Activated naive CD8-positive, alpha-beta T cell (primary cell): ENCODE results near the gene EPHA6.
"Not testable (repeated sequence)": the region's sequence is repeated elsewhere in the genome, so short reads cannot be mapped to it uniquely, and the experiment has no call there.

Source experiments
- H3K27ac Mint-ChIP-seq: one replicate; pipeline ENCODE4 v1.8.0; 2021; ENCODE audit warnings: mixed read lengths
- H3K27me3 Mint-ChIP-seq: one replicate; pipeline ENCODE4 v1.8.0; 2021; ENCODE audit warnings: mixed read lengths
- H3K36me3 Mint-ChIP-seq: one replicate; pipeline ENCODE4 v1.8.0; 2021; ENCODE audit warnings: mixed read lengths
- H3K4me1 Mint-ChIP-seq: one replicate; pipeline ENCODE4 v1.8.0; 2021; ENCODE audit warnings: low read depth, mixed read lengths
- H3K4me3 Mint-ChIP-seq: one replicate; pipeline ENCODE4 v1.8.0; 2021; ENCODE audit warnings: mild to moderate bottlenecking, mixed read lengths
- H3K9me3 Mint-ChIP-seq: one replicate; pipeline ENCODE4 v1.8.0; 2021; ENCODE audit warnings: low read depth, mixed read lengths

Gene EPHA6

GRCh38 chr3:97235611-97236315, 421.4 kb downstream of the EPHA6 start:
- H3K27me3 Mint-ChIP-seq, result no peaks in the 10 kb centered on the region
- H3K4me3 Mint-ChIP-seq, result no peak overlapping the region
- H3K4me1 Mint-ChIP-seq, result no peaks in the 10 kb centered on the region
- peaks cover 10% of the 10 kb centered on the region for H3K9me3 Mint-ChIP-seq
- no peak overlapping the region for H3K27ac Mint-ChIP-seq
- no peaks in the 10 kb centered on the region for H3K36me3 Mint-ChIP-seq

GRCh38 chr3:97241417-97241816, 427.0 kb downstream of the EPHA6 start:
- H3K9me3 Mint-ChIP-seq, result no peaks in the 10 kb centered on the region

GRCh38 chr3:97245201-97245910, 431.0 kb downstream of the EPHA6 start:
- no peaks in the 10 kb centered on the region for H3K4me1 Mint-ChIP-seq
- H3K4me3 Mint-ChIP-seq, result no peak overlapping the region
- no peak overlapping the region for H3K27ac Mint-ChIP-seq
- no peaks in the 10 kb centered on the region for H3K36me3 Mint-ChIP-seq
- no peaks in the 10 kb centered on the region for H3K27me3 Mint-ChIP-seq
- H3K9me3 Mint-ChIP-seq, result no peaks in the 10 kb centered on the region

More at GRCh38 chr3:97241417-97241816, 427.0 kb downstream of the EPHA6 start:
- Mint-ChIP-seq H3K27me3 (no peaks in the 10 kb centered on the region), H3K4me3 (no peak overlapping the region), H3K4me1 (no peaks in the 10 kb centered on the region), H3K36me3 (no peaks in the 10 kb centered on the region), H3K27ac (no peak overlapping the region)

- H3K9me3 Mint-ChIP-seq, result no peaks in the 10 kb centered on the region
- H3K27me3 Mint-ChIP-seq, result no peaks in the 10 kb centered on the region
- H3K27ac Mint-ChIP-seq, result no peak overlapping the region
- H3K4me3 Mint-ChIP-seq, result no peak overlapping the region
- H3K36me3 Mint-ChIP-seq, result no peaks in the 10 kb centered on the region
- H3K4me1 Mint-ChIP-seq, result no peaks in the 10 kb centered on the region
Measured at GRCh38 chr3:97256060-97256459, 441.7 kb downstream of the EPHA6 start.

GRCh38 chr3:97257942-97258697, 443.7 kb downstream of the EPHA6 start:
- Mint-ChIP-seq H3K4me3 (no peak overlapping the region), H3K27me3 (no peaks in the 10 kb centered on the region), H3K36me3 (no peaks in the 10 kb centered on the region), H3K9me3 (no peaks in the 10 kb centered on the region), H3K4me1 (no peaks in the 10 kb centered on the region), H3K27ac (no peak overlapping the region)

- H3K36me3 Mint-ChIP-seq, result no peaks in the 10 kb centered on the region
- no peaks in the 10 kb centered on the region for H3K4me1 Mint-ChIP-seq
- no peak overlapping the region for H3K4me3 Mint-ChIP-seq
- H3K27me3 Mint-ChIP-seq, result no peaks in the 10 kb centered on the region
- no peaks in the 10 kb centered on the region for H3K9me3 Mint-ChIP-seq
- H3K27ac Mint-ChIP-seq, result no peak overlapping the region
Measured at GRCh38 chr3:97259263-97259662, 444.9 kb downstream of the EPHA6 start.

- no peak overlapping the region for H3K4me3 Mint-ChIP-seq
- no peak overlapping the region for H3K27ac Mint-ChIP-seq
- no peaks in the 10 kb centered on the region for H3K27me3 Mint-ChIP-seq
- no peaks in the 10 kb centered on the region for H3K9me3 Mint-ChIP-seq
- H3K4me1 Mint-ChIP-seq, result no peaks in the 10 kb centered on the region
- no peaks in the 10 kb centered on the region for H3K36me3 Mint-ChIP-seq
Measured at GRCh38 chr3:97264180-97264579, 449.8 kb downstream of the EPHA6 start.

- Mint-ChIP-seq H3K4me1 (no peaks in the 10 kb centered on the region), H3K27ac (no peak overlapping the region), H3K4me3 (no peak overlapping the region), H3K27me3 (no peaks in the 10 kb centered on the region), H3K36me3 (no peaks in the 10 kb centered on the region), H3K9me3 (no peaks in the 10 kb centered on the region)
Measured at GRCh38 chr3:97265237-97266005, 451.0 kb downstream of the EPHA6 start.

- Mint-ChIP-seq H3K4me3 (no peak overlapping the region), H3K4me1 (no peaks in the 10 kb centered on the region), H3K9me3 (no peaks in the 10 kb centered on the region), H3K27ac (no peak overlapping the region), H3K36me3 (no peaks in the 10 kb centered on the region), H3K27me3 (peaks cover 1% of the 10 kb centered on the region)
Measured at GRCh38 chr3:97269202-97269601, 454.8 kb downstream of the EPHA6 start.

GRCh38 chr3:97276879-97277550, 462.6 kb downstream of the EPHA6 start:
- H3K27me3 Mint-ChIP-seq, H3K36me3 Mint-ChIP-seq, H3K4me3 Mint-ChIP-seq, H3K9me3 Mint-ChIP-seq, H3K27ac Mint-ChIP-seq, H3K4me1 Mint-ChIP-seq: not testable (repeated sequence)

- Mint-ChIP-seq H3K27me3 (no peaks in the 10 kb centered on the region), H3K9me3 (no peaks in the 10 kb centered on the region), H3K4me1 (no peaks in the 10 kb centered on the region), H3K4me3 (no peak overlapping the region), H3K36me3 (no peaks in the 10 kb centered on the region), H3K27ac (no peak overlapping the region)
Measured at GRCh38 chr3:97277708-97278107, 463.3 kb downstream of the EPHA6 start.

- Mint-ChIP-seq H3K4me1 (no peaks in the 10 kb centered on the region), H3K27me3 (no peaks in the 10 kb centered on the region), H3K36me3 (no peaks in the 10 kb centered on the region), H3K4me3 (no peak overlapping the region), H3K27ac (no peak overlapping the region), H3K9me3 (no peaks in the 10 kb centered on the region)
Measured at GRCh38 chr3:97278506-97278905, 464.1 kb downstream of the EPHA6 start.

GRCh38 chr3:97291901-97292300, 477.5 kb downstream of the EPHA6 start:
- H3K9me3 Mint-ChIP-seq, result peaks cover 11% of the 10 kb centered on the region
- H3K36me3 Mint-ChIP-seq, result no peaks in the 10 kb centered on the region
- H3K27ac Mint-ChIP-seq, result no peak overlapping the region
- H3K4me1 Mint-ChIP-seq, result no peaks in the 10 kb centered on the region
- H3K27me3 Mint-ChIP-seq, result no peaks in the 10 kb centered on the region
- H3K4me3 Mint-ChIP-seq, result no peak overlapping the region

- Mint-ChIP-seq H3K9me3 (peaks cover 11% of the 10 kb centered on the region), H3K4me3 (no peak overlapping the region), H3K36me3 (no peaks in the 10 kb centered on the region), H3K27me3 (no peaks in the 10 kb centered on the region), H3K27ac (no peak overlapping the region), H3K4me1 (no peaks in the 10 kb centered on the region)
Measured at GRCh38 chr3:97293596-97294131, 479.3 kb downstream of the EPHA6 start.
